HG02610 (cell line): ENCODE measurements around the gene DNAJB9.
"Not testable (repeated sequence)": the region's sequence is repeated elsewhere in the genome, so short reads cannot be mapped to it uniquely, and the experiment has no call there.

Experiments used
- ATAC-seq: cut with Tn5 transposase; IDR thresholded peaks from one replicate; pipeline ENCODE4 v1.9.1; 2021; ENCODE audit warnings: mild to moderate bottlenecking, moderate library complexity; ENCODE audit not compliant: unreplicated experiment

The DNAJB9 gene

GRCh38 chr7:108569381-108570145, at the start of gene DNAJB9, which contains the start of gene THAP5:
Gene DNAJB9, plus strand, starts transcription at chr7:108569874. Its CDS starts 1,853 bp downstream, at chr7:108571727.
Gene THAP5, minus strand, starts transcription at chr7:108569706. Its CDS starts 137 bp downstream, at chr7:108569569.
- peak; percentile 95 for ATAC-seq

GRCh38 chr7:108522780-108523179, 46.9 kb upstream of the DNAJB9 start:
- ATAC-seq = no peak

GRCh38 chr7:108525327-108525984, 44.2 kb upstream of the DNAJB9 start:
- peak; percentile 41 for ATAC-seq

- peak; percentile 93 for ATAC-seq
Observed at GRCh38 chr7:108525985-108526767, 43.5 kb upstream of the DNAJB9 start, which contains the start of gene PNPLA8. Gene PNPLA8, minus strand, starts transcription at chr7:108526135. Its CDS starts 10,644 bp downstream, at chr7:108515491.

- no peak for ATAC-seq
Observed at GRCh38 chr7:108526768-108527017, 43.0 kb upstream of the DNAJB9 start.

- no peak for ATAC-seq
Observed at GRCh38 chr7:108528183-108528712, 41.4 kb upstream of the DNAJB9 start.

- ATAC-seq = no peak
Observed at GRCh38 chr7:108529341-108529740, 40.3 kb upstream of the DNAJB9 start.

- ATAC-seq = no peak
Observed at GRCh38 chr7:108533712-108534111, 36.0 kb upstream of the DNAJB9 start.

- ATAC-seq = no peak
Observed at GRCh38 chr7:108535257-108535656, 34.4 kb upstream of the DNAJB9 start.

- ATAC-seq = no peak
Observed at GRCh38 chr7:108535744-108536143, 33.9 kb upstream of the DNAJB9 start.

GRCh38 chr7:108537229-108537628, 32.4 kb upstream of the DNAJB9 start:
- no peak for ATAC-seq

- not testable (repeated sequence) for ATAC-seq
Observed at GRCh38 chr7:108538236-108538635, 31.4 kb upstream of the DNAJB9 start.

- ATAC-seq = not testable (repeated sequence)
Observed at GRCh38 chr7:108538685-108539084, 31.0 kb upstream of the DNAJB9 start.

- no peak for ATAC-seq
Observed at GRCh38 chr7:108541478-108541877, 28.2 kb upstream of the DNAJB9 start.

- ATAC-seq = not testable (repeated sequence)
Observed at GRCh38 chr7:108548141-108548896, 21.4 kb upstream of the DNAJB9 start.

- ATAC-seq = not testable (repeated sequence)
Observed at GRCh38 chr7:108556665-108557064, 13.0 kb upstream of the DNAJB9 start.

- no peak for ATAC-seq
Observed at GRCh38 chr7:108557191-108557590, 12.5 kb upstream of the DNAJB9 start.

GRCh38 chr7:108557617-108558016, 12.1 kb upstream of the DNAJB9 start:
- no peak for ATAC-seq

- no peak for ATAC-seq
Observed at GRCh38 chr7:108559253-108559652, 10.4 kb upstream of the DNAJB9 start.

- ATAC-seq = no peak
Observed at GRCh38 chr7:108561047-108561619, 8.5 kb upstream of the DNAJB9 start.
